IMR-90 (cell line): ENCODE data around the gene CAMSAP3. TPM values are rescaled to one million over a fixed set of nuclear protein-coding genes. Genes with fewer than 3 reads are reported as not detected.

Experiments used
- ATAC-seq: fragments of 200-7000 bp; cut with Tn5 transposase; 2 replicates; pipeline ENCODE4 v1.9.1; 2020; ENCODE audit warnings: low read depth, mild to moderate bottlenecking, moderate library complexity
- BruUV-seq: library from RNA; stranded (reverse); fragments of 400-500 nt; replicated peaks from 2 replicates; lab custom pipeline; 2021; lab: Mats Ljungman, UMichigan
- CTCF ChIA-PET: fragments of 300-600 bp; formaldehyde crosslinking; extraction: SDS; loops from one replicate; lab custom pipeline; 2021; ENCODE audit warnings: antibody characterized with exemption; lab: Yijun Ruan, JAX
- POLR2A ChIA-PET: fragments of 300-600 bp; sonication (Branson Sonifier 250); formaldehyde crosslinking; loops from one replicate; lab custom pipeline; 2022; ENCODE audit warnings: antibody characterized with exemption; ENCODE audit not compliant: unreplicated experiment; lab: Charles Lee
- DNase-seq: peaks from one replicate; pipeline ENCODE4 v3.0.0; 2013
- H2AFZ ChIP-seq: replicated peaks from 2 replicates; pipeline ENCODE3; 2013; ENCODE audit warnings: low read length, mild to moderate bottlenecking; ENCODE audit not compliant: poor library complexity
- H2AK5ac ChIP-seq: 2 replicates; pipeline ENCODE4 v1.6.1; 2013; ENCODE audit warnings: low read depth, low read length, inconsistent platforms
- H2AK9ac ChIP-seq: replicated peaks from 2 replicates; pipeline ENCODE3; 2013; ENCODE audit warnings: mild to moderate bottlenecking, low read depth, low read length, moderate library complexity; ENCODE audit not compliant: poor library complexity
- H2BK120ac ChIP-seq: 2 replicates; pipeline ENCODE4 v1.6.1; 2013; ENCODE audit warnings: low read depth, low read length, inconsistent platforms
- H2BK15ac ChIP-seq: 3 replicates; pipeline ENCODE4 v1.6.1; 2013; ENCODE audit warnings: low read depth, low read length, inconsistent platforms
- H2BK20ac ChIP-seq: 2 replicates; pipeline ENCODE4 v1.6.1; 2013; ENCODE audit warnings: low read depth, mild to moderate bottlenecking, inconsistent platforms, low read length, moderate library complexity
- H2BK5ac ChIP-seq: 2 replicates; pipeline ENCODE4 v1.6.1; 2013; ENCODE audit warnings: mild to moderate bottlenecking, low read depth, low read length, inconsistent platforms; ENCODE audit not compliant: poor library complexity, severe bottlenecking
- H3K14ac ChIP-seq: replicated peaks from 2 replicates; pipeline ENCODE4 v1.6.1; 2013; ENCODE audit warnings: low read depth, low read length, inconsistent platforms
- H3K18ac ChIP-seq: 2 replicates; pipeline ENCODE4 v1.6.1; 2013; ENCODE audit warnings: low read depth, low read length, control low read depth
- H3K23ac ChIP-seq: 2 replicates; pipeline ENCODE4 v1.6.1; 2013; ENCODE audit warnings: low read depth, low read length, inconsistent platforms
- H3K27ac ChIP-seq: 2 replicates; pipeline ENCODE4 v1.5.1; 2013; ENCODE audit warnings: mild to moderate bottlenecking, control low read depth, low read length; ENCODE audit not compliant: insufficient read depth
- H3K27me3 ChIP-seq: 2 replicates; pipeline ENCODE4 v1.6.1; 2013; ENCODE audit warnings: low read length; ENCODE audit not compliant: control insufficient read depth, insufficient read depth
- H3K36me3 ChIP-seq: 2 replicates; pipeline ENCODE4 v1.6.1; 2013; ENCODE audit warnings: low read length, mixed read lengths; ENCODE audit not compliant: control insufficient read depth, insufficient read depth
- H3K4ac ChIP-seq: 2 replicates; pipeline ENCODE4 v1.6.1; 2013; ENCODE audit warnings: low read depth, low read length, inconsistent platforms
- H3K4me1 ChIP-seq: 2 replicates; pipeline ENCODE4 v1.6.1; 2013; ENCODE audit warnings: low read length, mixed read lengths; ENCODE audit not compliant: control insufficient read depth, insufficient read depth
- H3K4me2 ChIP-seq: 2 replicates; pipeline ENCODE4 v1.6.1; 2013; ENCODE audit warnings: low read depth, mild to moderate bottlenecking, control low read depth, low read length, moderate library complexity
- H3K4me3 ChIP-seq: 2 replicates; pipeline ENCODE4 v1.5.1; 2013; ENCODE audit warnings: low read depth, mild to moderate bottlenecking, control low read depth, low read length, moderate library complexity; ENCODE audit not compliant: insufficient read depth
- H3K56ac ChIP-seq: 2 replicates; pipeline ENCODE4 v1.6.1; 2013; ENCODE audit warnings: low read length, inconsistent platforms; ENCODE audit not compliant: insufficient read depth; ENCODE audit errors: extremely low read depth
- H3K79me1 ChIP-seq, 2 experiments: 2 replicates each; pipeline ENCODE4 v1.6.1; 2013; ENCODE audit warnings: low read length in 2 of 2, inconsistent platforms in 1 of 2, low read depth in 1 of 2
- H3K9ac ChIP-seq: 2 replicates; pipeline ENCODE4 v1.6.1; 2013; ENCODE audit warnings: low read depth, low read length, control low read depth
- H3K9me1 ChIP-seq: 2 replicates; pipeline ENCODE4 v1.6.1; 2013; ENCODE audit warnings: low read length, inconsistent platforms; ENCODE audit not compliant: insufficient read depth
- H3K9me3 ChIP-seq: 2 replicates; pipeline ENCODE4 v1.6.1; 2013; ENCODE audit warnings: low read length; ENCODE audit not compliant: control insufficient read depth, insufficient read depth
- H4K20me1 ChIP-seq: 2 replicates; pipeline ENCODE4 v1.6.1; 2013; ENCODE audit warnings: low read length, inconsistent platforms; ENCODE audit not compliant: insufficient read depth
- H4K5ac ChIP-seq: 2 replicates; pipeline ENCODE4 v1.6.1; 2013; ENCODE audit warnings: mild to moderate bottlenecking, low read depth, low read length, control low read depth
- H4K8ac ChIP-seq, 2 experiments: 2 replicates each; pipeline ENCODE4 v1.6.1; 2013; ENCODE audit warnings: low read depth in 2 of 2, low read length in 2 of 2, control low read depth in 1 of 2, inconsistent platforms in 1 of 2
- H4K91ac ChIP-seq: 2 replicates; pipeline ENCODE4 v1.6.1; 2013; ENCODE audit warnings: low read depth, low read length, inconsistent platforms; ENCODE audit not compliant: insufficient read depth
- BHLHE40 ChIP-seq: fragments of 150-350 bp; IDR thresholded peaks from 2 replicates; pipeline ENCODE4 v1.6.1; 2016; ENCODE audit warnings: mild to moderate bottlenecking, low read depth, low read length
- CEBPB ChIP-seq: IDR thresholded peaks from 2 replicates; pipeline ENCODE4 v1.6.1; 2012; ENCODE audit warnings: low read depth, low read length, improper control_type of control experiment
- CHD1 ChIP-seq: IDR thresholded peaks from 2 replicates; pipeline ENCODE4 v1.6.1; 2012; ENCODE audit warnings: low read depth, low read length, improper control_type of control experiment
- CTCF ChIP-seq: conservative IDR thresholded peaks from 2 replicates; pipeline ENCODE4 v1.5.1; 2012; ENCODE audit warnings: mild to moderate bottlenecking, low read depth, low read length, improper control_type of control experiment
- ELK1 ChIP-seq: fragments of 150-350 bp; IDR thresholded peaks from 2 replicates; pipeline ENCODE4 v1.6.1; 2016; ENCODE audit warnings: low read depth, mild to moderate bottlenecking, low read length, moderate library complexity, borderline replicate concordance
- FOS ChIP-seq: fragments of 150-350 bp; IDR thresholded peaks from 2 replicates; pipeline ENCODE4 v1.6.1; 2016; ENCODE audit warnings: low read depth, low read length
- MAFK ChIP-seq: IDR thresholded peaks from 2 replicates; pipeline ENCODE4 v1.6.1; 2012; ENCODE audit warnings: low read depth, low read length, improper control_type of control experiment
- MAZ ChIP-seq: IDR thresholded peaks from 2 replicates; pipeline ENCODE4 v1.6.1; 2012; ENCODE audit warnings: low read depth, mild to moderate bottlenecking, low read length, improper control_type of control experiment, moderate library complexity, borderline replicate concordance
- MXI1 ChIP-seq: IDR thresholded peaks from 2 replicates; pipeline ENCODE4 v1.6.1; 2012; ENCODE audit warnings: low read depth, mild to moderate bottlenecking, low read length, moderate library complexity, borderline replicate concordance
- NFE2L2 ChIP-seq: fragments of 150-350 bp; IDR thresholded peaks from 2 replicates; pipeline ENCODE4 v1.6.1; 2016; ENCODE audit warnings: low read depth, mild to moderate bottlenecking, low read length
- POLR2A ChIP-seq: IDR thresholded peaks from 2 replicates; pipeline ENCODE4 v1.6.1; 2012; ENCODE audit warnings: mild to moderate bottlenecking, low read depth, low read length
- RAD21 ChIP-seq: IDR thresholded peaks from 2 replicates; pipeline ENCODE4 v1.6.1; 2012; ENCODE audit warnings: low read length, improper control_type of control experiment
- RCOR1 ChIP-seq: IDR thresholded peaks from 2 replicates; pipeline ENCODE4 v1.6.1; 2012; ENCODE audit warnings: mild to moderate bottlenecking, low read length, improper control_type of control experiment; ENCODE audit not compliant: insufficient replicate concordance
- RFX5 ChIP-seq: IDR thresholded peaks from 2 replicates; pipeline ENCODE4 v1.8.0; 2012; ENCODE audit warnings: low read depth, mild to moderate bottlenecking, low read length, moderate library complexity
- SMC3 ChIP-seq: fragments of 150-350 bp; IDR thresholded peaks from 2 replicates; pipeline ENCODE4 v1.6.1; 2016; ENCODE audit warnings: low read depth, mild to moderate bottlenecking, antibody characterized with exemption, low read length, moderate library complexity
- USF2 ChIP-seq: fragments of 150-350 bp; IDR thresholded peaks from 2 replicates; pipeline ENCODE4 v1.6.1; 2017; ENCODE audit warnings: mild to moderate bottlenecking, antibody characterized with exemption, low read length, low read depth
- WGBS, 2 experiments: methylation state at CpG; one replicate each; pipeline versions ENCODE4 v1.1.5 to v1.1.7; 2013; ENCODE audit warnings: missing lambda C conversion rate in 2 of 2; ENCODE audit not compliant: insufficient read length in 1 of 2; ENCODE audit errors: extremely low coverage in 2 of 2; 5-methylcytosine and 5-hydroxymethylcytosine counted together
- dilution Hi-C: fragments of 300-500 bp; cut with HindIII; formaldehyde crosslinking; loops from one replicate; pipeline ENCODE4 v1.14.3; 2018; ENCODE audit warnings: low sequenced_read_pairs; ENCODE audit not compliant: unreplicated experiment
- in situ Hi-C: fragments of 300-500 bp; cut with MboI; formaldehyde crosslinking; loops from 3 replicates; pipeline ENCODE4 v1.14.3; 2019; ENCODE audit warnings: low sequenced_read_pairs, inconsistent platforms, mixed read lengths
- intact Hi-C: fragments of 100-400 bp; cut with micrococcal nuclease; formaldehyde crosslinking; loops from 2 replicates; pipeline ENCODE4 v1.10.0; 2022
- polyA plus RNA-seq, 3 experiments: library from polyadenylated mRNA; depleted of rRNA; stranded (reverse); fragments of >200 nt; gene quantifications; 2 replicates each; pipeline ENCODE4 v1.2.3, GENCODE V29; 2012; ENCODE audit warnings: low replicate concordance in 1 of 3
- total RNA-seq: library from RNA; depleted of rRNA; stranded (reverse); fragments of >200 nt; gene quantifications from 2 replicates; pipeline ENCODE4 v1.2.3, GENCODE V29; 2012

The CAMSAP3 gene
- total and polyA plus RNA-seq, 2 of the 4 experiments (the other 2 are of a cell fraction): not detected

GRCh38 chr19:7607212-7607873, 11.7 kb downstream of the CAMSAP3 start:
- Histone ChIP-seq H3K27ac (no peak overlapping the region), H4K91ac (no peak overlapping the region), H3K36me3 (no peaks in the 10 kb centered on the region), H4K8ac (no peak overlapping the region), H4K5ac (no peak overlapping the region), H2AFZ (no peak overlapping the region), H3K9ac (no peak overlapping the region), H3K4me1 (no peaks in the 10 kb centered on the region), H3K79me1 (no peaks in the 10 kb centered on the region), H3K4ac (no peak overlapping the region), H3K9me3 (no peaks in the 10 kb centered on the region), H2AK5ac (no peak overlapping the region), H3K14ac (no peak overlapping the region), H2BK5ac (no peak overlapping the region), H4K20me1 (no peaks in the 10 kb centered on the region), H3K9me1 (no peaks in the 10 kb centered on the region), H3K18ac (no peak overlapping the region), H2BK20ac (no peak overlapping the region), H3K56ac (no peak overlapping the region), H2BK15ac (no peak overlapping the region), H2AK9ac (no peak overlapping the region), H2BK120ac (no peak overlapping the region), H3K23ac (no peak overlapping the region), H3K4me3 (no peak overlapping the region), H3K27me3 (peaks cover 4% of the 10 kb centered on the region; the same call in 1 of the 2 replicates), H3K4me2 (no peak overlapping the region)
- intact Hi-C loops (no loop called here), in situ Hi-C loops (no loop called here), dilution Hi-C loops (no loop called here)
- BruUV-seq: no TSS peak
- ChIA-PET CTCF (no interaction called here), POLR2A (no interaction called here)
- DNase-seq (no peak), ATAC-seq (no peak)
- TF ChIP-seq BHLHE40: no peak
- TF ChIP-seq FOS: no peak
- TF ChIP-seq CHD1: no peak
- TF ChIP-seq MAFK: no peak
- TF ChIP-seq RCOR1: no peak
- TF ChIP-seq NFE2L2: no peak
- TF ChIP-seq RFX5: no peak
- TF ChIP-seq POLR2A: no peak
- no peak for TF ChIP-seq SMC3
- TF ChIP-seq CEBPB: no peak
- no peak for TF ChIP-seq USF2
- TF ChIP-seq MXI1: no peak
- no peak for TF ChIP-seq CTCF
- no peak for TF ChIP-seq ELK1
- TF ChIP-seq MAZ: no peak
- TF ChIP-seq RAD21: no peak
- WGBS, 2 experiments: no CpG with 5 or more reads among the region's 10 CpGs
